ENCODE results near the gene HSPG2.
"Not testable (repeated sequence)": the region's sequence is repeated elsewhere in the genome, so short reads cannot be mapped to it uniquely, and the experiment has no call there.

Gene HSPG2

GRCh38 chr1:21828075-21828474 is 109.0 kb downstream of the HSPG2 start:
- in situ Hi-C loops (cut with HindIII; ENCODE audit: low pct_ligation_motif_present, low sequenced_read_pairs): no loop called here
- peaks cover 71% of the 10 kb centered on the region for H3K36me3 ChIP-seq (replicated peaks)
- no peak overlapping the region for H3K4me3 ChIP-seq (ENCODE audit: low read depth, low read length)
- no peak overlapping the region for H3K27ac ChIP-seq
- DNase-seq: no peak
- no peaks in the 10 kb centered on the region for H3K27me3 ChIP-seq (replicated peaks)
- no peak for TF ChIP-seq CTCF (IDR thresholded peaks at IDR 0.05; ENCODE audit: low read depth, low read length, missing control alignments)

- Histone ChIP-seq H3K27ac (no peak overlapping the region), H3K4me3 (ENCODE audit: low read depth, low read length) (no peak overlapping the region), H3K27me3 (replicated peaks) (no peaks in the 10 kb centered on the region), H3K36me3 (replicated peaks) (peaks cover 68% of the 10 kb centered on the region)
- in situ Hi-C loops (cut with HindIII; ENCODE audit: low pct_ligation_motif_present, low sequenced_read_pairs): no loop called here
- TF ChIP-seq CTCF (IDR thresholded peaks at IDR 0.05; ENCODE audit: low read depth, low read length, missing control alignments): no peak
- no peak for DNase-seq
Measured at GRCh38 chr1:21827141-21827679, 109.9 kb downstream of the HSPG2 start.

- DNase-seq; H3K4me3 ChIP-seq (ENCODE audit: low read depth, low read length); H3K27me3 ChIP-seq (replicated peaks); H3K27ac ChIP-seq; in situ Hi-C loops (cut with HindIII; ENCODE audit: low pct_ligation_motif_present, low sequenced_read_pairs): not testable (repeated sequence)
- H3K36me3 ChIP-seq (replicated peaks): peaks cover 68% of the 10 kb centered on the region
Measured at GRCh38 chr1:21826694-21827093, 110.4 kb downstream of the HSPG2 start.

DNA sequence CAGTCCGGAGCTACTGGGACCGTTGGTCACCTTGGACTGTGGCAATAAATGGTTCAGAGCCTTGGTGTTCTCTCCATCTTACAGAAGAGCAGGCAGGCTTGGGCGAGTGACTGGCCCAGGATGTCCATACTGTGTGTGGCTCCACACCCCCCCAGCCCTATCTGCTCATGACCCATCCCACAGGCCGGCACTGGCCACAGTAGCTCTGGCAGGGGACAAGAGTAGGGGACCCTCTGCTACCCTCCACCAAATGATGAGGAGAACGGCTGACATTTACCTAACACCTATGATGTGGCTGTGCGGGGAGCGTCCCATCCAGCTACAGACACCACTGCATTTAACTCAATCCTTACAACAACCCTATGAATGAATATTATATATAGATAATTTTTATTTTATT is 111.7 kb downstream of the HSPG2 start:
- in situ Hi-C loops (cut with HindIII; ENCODE audit: low pct_ligation_motif_present, low sequenced_read_pairs): no loop called here
- no peak for DNase-seq
- TF ChIP-seq CTCF (IDR thresholded peaks at IDR 0.05; ENCODE audit: low read depth, low read length, missing control alignments): no peak
- H3K4me3 ChIP-seq (ENCODE audit: low read depth, low read length): no peak overlapping the region
- H3K36me3 ChIP-seq (replicated peaks): peaks cover 61% of the 10 kb centered on the region
- H3K27me3 ChIP-seq (replicated peaks): no peaks in the 10 kb centered on the region
- H3K27ac ChIP-seq: no peak overlapping the region

- in situ Hi-C loops (cut with HindIII; ENCODE audit: low pct_ligation_motif_present, low sequenced_read_pairs): no loop called here
- Histone ChIP-seq H3K4me3 (ENCODE audit: low read depth, low read length) (no peak overlapping the region), H3K27me3 (replicated peaks) (no peaks in the 10 kb centered on the region), H3K27ac (no peak overlapping the region), H3K36me3 (replicated peaks) (peaks cover 57% of the 10 kb centered on the region)
- no peak for DNase-seq
- no peak for TF ChIP-seq CTCF (IDR thresholded peaks at IDR 0.05; ENCODE audit: low read depth, low read length, missing control alignments)
Measured at GRCh38 chr1:21824926-21825325, 112.2 kb downstream of the HSPG2 start.

DNA sequence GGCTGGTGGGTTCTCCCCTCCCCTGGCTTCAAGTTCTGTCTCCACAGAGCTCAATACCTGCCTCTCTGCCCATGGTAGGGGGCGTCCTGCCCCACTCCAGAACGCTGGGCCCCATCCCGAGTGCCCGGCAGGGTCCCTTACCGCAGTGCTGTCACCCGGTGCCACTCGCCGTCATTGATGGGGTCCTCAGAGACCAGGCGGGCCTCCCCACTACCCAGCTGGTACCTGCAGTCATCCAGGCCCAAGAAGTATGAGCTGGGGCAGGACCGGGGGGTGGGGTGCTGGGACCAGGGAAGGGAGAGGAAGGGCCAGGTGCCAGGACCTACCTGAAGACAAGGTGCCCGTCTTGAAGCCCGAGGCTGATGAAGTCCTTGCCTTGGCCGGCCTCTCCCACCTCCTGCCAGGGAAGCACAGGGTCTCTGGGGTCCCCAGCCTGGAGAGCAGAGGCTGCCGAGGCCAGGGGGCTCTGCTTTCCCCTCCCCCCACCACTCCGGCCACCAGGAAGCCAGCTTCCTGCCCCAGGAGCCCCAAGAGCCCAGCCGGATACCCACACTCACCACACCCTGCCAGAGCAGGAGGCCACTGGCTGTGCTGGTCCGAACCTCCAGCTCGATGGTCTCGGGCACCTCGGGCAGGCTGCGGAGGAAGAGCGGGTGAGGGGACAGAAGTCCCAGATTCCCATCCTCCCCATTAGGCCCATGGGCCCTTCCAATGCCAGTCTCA is 113.0 kb downstream of the HSPG2 start:
- no peak for TF ChIP-seq CTCF (IDR thresholded peaks at IDR 0.05; ENCODE audit: low read depth, low read length, missing control alignments)

More for the DNA sequence above, 113.0 kb downstream of the HSPG2 start:
- Histone ChIP-seq H3K27ac (no peak overlapping the region), H3K4me3 (ENCODE audit: low read depth, low read length) (no peak overlapping the region), H3K27me3 (replicated peaks) (no peaks in the 10 kb centered on the region), H3K36me3 (replicated peaks) (peaks cover 49% of the 10 kb centered on the region)
- no peak for DNase-seq
- in situ Hi-C loops (cut with HindIII; ENCODE audit: low pct_ligation_motif_present, low sequenced_read_pairs): no loop called here
